H1 (cell line): ENCODE results near the gene PPP1R12B. TPM values are rescaled to one million over a fixed set of nuclear protein-coding genes. Genes with fewer than 3 reads are reported as not detected.

Experiments used
- CTCF ChIA-PET: fragments of 300-600 bp; sonication (Branson Sonifier 250); formaldehyde crosslinking; loops from one replicate; lab custom pipeline; 2021; ENCODE audit not compliant: partially characterized antibody; lab: Charles Lee
- POLR2A ChIA-PET: fragments of 300-600 bp; sonication (Branson Sonifier 250); formaldehyde crosslinking; loops from one replicate; lab custom pipeline; 2021; ENCODE audit warnings: inconsistent platforms; ENCODE audit not compliant: partially characterized antibody; lab: Charles Lee
- DNase-seq, 2 experiments: peaks; one replicate each; pipeline versions ENCODE4 v3.0.0 to v3.0.0-alpha.2; 2010 to 2022; ENCODE audit warnings: low spot score in 2 of 2, low read depth in 1 of 2, mixed read lengths in 1 of 2
- FAIRE-seq: peaks from 2 replicates; lab custom pipeline; 2011; peaks lifted over from hg19 to GRCh38; lab: Jason Lieb, UNC
- H2AFZ ChIP-seq: 2 replicates; pipeline ENCODE4 v1.8.1; 2012; ENCODE audit warnings: low read length, inconsistent platforms
- H2AK5ac ChIP-seq: 2 replicates; pipeline ENCODE4 v1.6.1; 2013; ENCODE audit warnings: low read depth, low read length
- H2BK120ac ChIP-seq: replicated peaks from 2 replicates; pipeline ENCODE3; 2013; ENCODE audit warnings: low read depth, low read length, inconsistent platforms
- H2BK12ac ChIP-seq: 2 replicates; pipeline ENCODE4 v1.6.1; 2013; ENCODE audit warnings: low read depth, low read length
- H2BK15ac ChIP-seq: 2 replicates; pipeline ENCODE4 v1.6.1; 2013; ENCODE audit warnings: low read length
- H2BK20ac ChIP-seq: 2 replicates; pipeline ENCODE4 v1.6.1; 2013; ENCODE audit warnings: low read length
- H2BK5ac ChIP-seq: 2 replicates; pipeline ENCODE4 v1.6.1; 2013; ENCODE audit warnings: low read depth, low read length
- H3K14ac ChIP-seq: 2 replicates; pipeline ENCODE4 v1.6.1; 2013; ENCODE audit warnings: inconsistent platforms; ENCODE audit not compliant: insufficient read length
- H3K18ac ChIP-seq: 2 replicates; pipeline ENCODE4 v1.6.1; 2013; ENCODE audit warnings: low read length; ENCODE audit errors: extremely low read depth
- H3K23ac ChIP-seq: 2 replicates; pipeline ENCODE4 v1.6.1; 2013; ENCODE audit warnings: inconsistent platforms; ENCODE audit not compliant: insufficient read length
- H3K23me2 ChIP-seq: 2 replicates; pipeline ENCODE4 v1.6.1; 2013; ENCODE audit warnings: low read depth, low read length
- H3K27ac ChIP-seq: 2 replicates; pipeline ENCODE4 v1.6.1; 2011; ENCODE audit warnings: low read depth, low read length, inconsistent platforms
- H3K27me3 ChIP-seq, 4 experiments: replicated peaks in 1 of 4; 1 replicate in 1 of 4; 2 replicates in 3 of 4; pipeline versions ENCODE4 v1.6.1 to v1.8.1; 2011 to 2013; ENCODE audit warnings: low read length in 3 of 4, mild to moderate bottlenecking in 3 of 4, inconsistent platforms in 2 of 4, mixed read lengths in 2 of 4, moderate library complexity in 1 of 4; ENCODE audit not compliant: control insufficient read depth in 3 of 4, insufficient read depth in 3 of 4; ENCODE audit errors: extremely low read depth in 1 of 4
- H3K36me3 ChIP-seq, 4 experiments: 2 replicates each; pipeline versions ENCODE4 v1.6.1 to v1.8.1; 2011 to 2013; ENCODE audit warnings: mild to moderate bottlenecking in 4 of 4, low read length in 3 of 4, moderate library complexity in 2 of 4, control low read depth in 1 of 4, inconsistent platforms in 1 of 4; ENCODE audit not compliant: insufficient read depth in 4 of 4, control insufficient read depth in 2 of 4
- H3K4ac ChIP-seq: replicated peaks from 2 replicates; pipeline ENCODE3; 2013; ENCODE audit warnings: low read length, low read depth, mixed read lengths, inconsistent platforms; ENCODE audit not compliant: insufficient read length
- H3K4me1 ChIP-seq, 4 experiments: replicated peaks in 1 of 4; 1 replicate in 1 of 4; 2 replicates in 3 of 4; pipeline versions ENCODE4 v1.6.1 to v1.8.1; 2011 to 2013; ENCODE audit warnings: low read length in 3 of 4, inconsistent platforms in 2 of 4, mixed read lengths in 1 of 4; ENCODE audit not compliant: insufficient read depth in 4 of 4, control insufficient read depth in 3 of 4
- H3K4me2 ChIP-seq, 2 experiments: 2 replicates each; pipeline versions ENCODE4 v1.6.1 to v1.8.1; 2011 to 2013; ENCODE audit warnings: low read depth in 2 of 2, low read length in 2 of 2, control low read depth in 1 of 2, inconsistent platforms in 1 of 2, mild to moderate bottlenecking in 1 of 2; ENCODE audit not compliant: insufficient read depth in 1 of 2
- H3K4me3 ChIP-seq, 4 experiments: fragments of 200-600, 300-600 bp in 1 of 4; sonication (generic), shearing (Covaris generic), sonication (Bioruptor Twin) in 1 of 4; 2 replicates each; pipeline versions ENCODE4 v1.5.1 to v1.8.1; 2011 to 2016; ENCODE audit warnings: low read length in 4 of 4, low read depth in 3 of 4, control low read depth in 2 of 4, inconsistent platforms in 2 of 4, mild to moderate bottlenecking in 2 of 4, mixed read lengths in 1 of 4, moderate library complexity in 1 of 4; ENCODE audit not compliant: insufficient read depth in 2 of 4; ENCODE audit errors: extremely low read depth in 1 of 4
- H3K56ac ChIP-seq: replicated peaks from 2 replicates; pipeline ENCODE3; 2013; ENCODE audit warnings: low read depth, mild to moderate bottlenecking, mixed read lengths, low read length, inconsistent platforms; ENCODE audit not compliant: insufficient read length
- H3K79me1 ChIP-seq: 2 replicates; pipeline ENCODE4 v1.6.1; 2013; ENCODE audit warnings: low read depth, low read length, control low read depth
- H3K79me2 ChIP-seq, 2 experiments: 2 replicates each; pipeline versions ENCODE4 v1.6.1 to v1.8.1; 2012 to 2013; ENCODE audit warnings: low read length in 2 of 2, mild to moderate bottlenecking in 2 of 2, inconsistent platforms in 1 of 2; ENCODE audit not compliant: insufficient read depth in 2 of 2, control insufficient read depth in 1 of 2
- H3K9ac ChIP-seq, 4 experiments: replicated peaks in 1 of 4; 1 replicate in 1 of 4; 2 replicates in 3 of 4; pipeline versions ENCODE4 v1.6.1 to v1.8.1; 2011 to 2013; ENCODE audit warnings: low read depth in 3 of 4, low read length in 3 of 4, control low read depth in 2 of 4, mild to moderate bottlenecking in 2 of 4, moderate library complexity in 2 of 4, inconsistent platforms in 1 of 4; ENCODE audit errors: extremely low read depth in 1 of 4
- H3K9me3 ChIP-seq, 2 experiments: 2 replicates each; pipeline versions ENCODE4 v1.6.1 to v1.8.1; 2012 to 2013; ENCODE audit warnings: mild to moderate bottlenecking in 2 of 2, moderate library complexity in 2 of 2, control low read depth in 1 of 2, inconsistent platforms in 1 of 2, low read depth in 1 of 2, low read length in 1 of 2, mixed read lengths in 1 of 2; ENCODE audit not compliant: insufficient read depth in 2 of 2
- H4K20me1 ChIP-seq, 2 experiments: replicated peaks in 1 of 2; 2 replicates each; pipeline versions ENCODE3 to v1.8.1; 2011 to 2013; ENCODE audit warnings: inconsistent platforms in 2 of 2, low read length in 2 of 2, mild to moderate bottlenecking in 1 of 2; ENCODE audit not compliant: insufficient read depth in 2 of 2, control insufficient read depth in 1 of 2
- H4K5ac ChIP-seq: 2 replicates; pipeline ENCODE4 v1.6.1; 2013; ENCODE audit warnings: low read length, low read depth, mixed read lengths, inconsistent platforms; ENCODE audit not compliant: insufficient read length
- H4K8ac ChIP-seq: 2 replicates; pipeline ENCODE4 v1.8.0; 2013; ENCODE audit warnings: mild to moderate bottlenecking, moderate library complexity, low read length, inconsistent platforms; ENCODE audit not compliant: insufficient read depth; ENCODE audit errors: extremely low read depth
- H4K91ac ChIP-seq: replicated peaks from 2 replicates; pipeline ENCODE3; 2013; ENCODE audit warnings: low read length, mixed read lengths, inconsistent platforms; ENCODE audit not compliant: insufficient read length
- MAX ChIP-seq: IDR thresholded peaks from 2 replicates; pipeline ENCODE4 v1.6.1; 2012; ENCODE audit warnings: inconsistent platforms
- NANOG ChIP-seq: IDR thresholded peaks from 2 replicates; pipeline ENCODE4 v1.6.1; 2011; ENCODE audit warnings: low read length, low read depth, mild to moderate bottlenecking, inconsistent platforms; ENCODE audit not compliant: insufficient read depth, poor library complexity, severe bottlenecking
- RXRA ChIP-seq: IDR thresholded peaks from 2 replicates; pipeline ENCODE4 v1.6.1; 2011; ENCODE audit warnings: low read depth, mild to moderate bottlenecking, low read length, moderate library complexity; ENCODE audit not compliant: insufficient read depth
- TAF7 ChIP-seq: optimal IDR thresholded peaks from 2 replicates; pipeline ENCODE3; 2011; ENCODE audit warnings: low read depth, mild to moderate bottlenecking, inconsistent platforms, low read length, moderate library complexity, borderline replicate concordance
- WGBS, 2 experiments: shearing (Covaris generic) in 1 of 2; methylation state at CpG; one replicate each; pipeline versions ENCODE4 v1.1.6 to v1.1.7; 2013 to 2015; ENCODE audit warnings: low lambda C conversion rate in 2 of 2, mixed read lengths in 2 of 2, inconsistent platforms in 1 of 2, low coverage in 1 of 2, missing lambda C conversion rate in 1 of 2; ENCODE audit not compliant: insufficient replicate concordance in 2 of 2, insufficient coverage in 1 of 2, insufficient read length in 1 of 2; ENCODE audit errors: extremely low coverage in 1 of 2, missing lambda C conversion rate in 1 of 2; 5-methylcytosine and 5-hydroxymethylcytosine counted together
- polyA plus RNA-seq, 7 experiments: library from polyadenylated mRNA; depleted of rRNA in 3 of 7; stranded (reverse) in 5 of 7; unstranded in 2 of 7; fragments of >200 nt in 5 of 7; fragments of 200-250 nt in 2 of 7; gene quantifications; 1 replicate in 5 of 7; 2 replicates in 1 of 7; 4 replicates in 1 of 7; pipeline versions ENCODE4 v1.2.1 to v1.2.3, GENCODE V29; 2011 to 2013; ENCODE audit warnings: missing spikeins in 2 of 7, mixed read lengths in 2 of 7
- total RNA-seq: library from RNA; stranded (reverse); fragmentation: NEBNext Ultra II Directional; extraction: Animal tissue kit (Norgen Biotek cat#: 25700); gene quantifications from 2 replicates; pipeline ENCODE4 v1.2.1, GENCODE V29; 2021

The PPP1R12B gene
- total and polyA plus RNA-seq, 2 of the 8 experiments (the other 6 are each of a cell fraction or from before 2014, with no cell fraction given) = 7.9 to 18.7 TPM

- no peak overlapping the region for H2BK15ac ChIP-seq
- no peaks in the 10 kb centered on the region for H3K9me3 ChIP-seq
- H3K4me1 ChIP-seq = peaks cover 3 to 13% (median 8%) of the 10 kb centered on the region in 4 experiments; a peak in 6 of 7 replicates
- H3K56ac ChIP-seq = no peak overlapping the region
- H4K8ac ChIP-seq = no peak overlapping the region
- no peak overlapping the region for H3K4ac ChIP-seq
- no peaks in the 10 kb centered on the region for H3K23me2 ChIP-seq
- ChIA-PET CTCF (interaction anchor here (1.0 to 4.5 kb wide), 14 partner anchors 9 to 376 kb away, joined by 3 to 55 read pairs (median 6); no protein-coding TSS in a partner anchor), POLR2A (interaction anchor here (0.7 kb wide), 1 partner anchor 17 kb away, joined by 3 read pairs; no protein-coding TSS in a partner anchor)
- H4K91ac ChIP-seq = no peak overlapping the region
- no peak overlapping the region for H2AFZ ChIP-seq
- no peak overlapping the region for H3K4me2 ChIP-seq
- no peak overlapping the region for H3K4me3 ChIP-seq
- H2BK12ac ChIP-seq = no peak overlapping the region
- no peak overlapping the region for H2AK5ac ChIP-seq
- H4K5ac ChIP-seq = no peak overlapping the region
- H3K18ac ChIP-seq = no peak overlapping the region
- TF ChIP-seq TAF7 = no peak
- TF ChIP-seq MAX = no peak
- TF ChIP-seq NANOG = no peak
- TF ChIP-seq RXRA = no peak
- no peaks in the 10 kb centered on the region for H3K27me3 ChIP-seq
- no peaks in the 10 kb centered on the region for H3K36me3 ChIP-seq
- no peak overlapping the region for H3K9ac ChIP-seq
- no peak overlapping the region for H2BK5ac ChIP-seq
- no peaks in the 10 kb centered on the region for H3K79me2 ChIP-seq
- H3K79me1 ChIP-seq = no peaks in the 10 kb centered on the region
- WGBS, 2 experiments = 89% methylated on average over 1 of the region's 1 CpG; no CpG with 5 or more reads in 1 of the 2 experiments
- FAIRE-seq = no peak
- H4K20me1 ChIP-seq = no peaks in the 10 kb centered on the region
- H3K23ac ChIP-seq = no peak overlapping the region
- H3K27ac ChIP-seq = no peak overlapping the region
- no peak overlapping the region for H2BK120ac ChIP-seq
- H2BK20ac ChIP-seq = no peak overlapping the region
- no peak overlapping the region for H3K14ac ChIP-seq
- DNase-seq = no peak
Measured at GRCh38 chr1:202561240-202561639, 212.7 kb downstream of the PPP1R12B start.
